Stimulated activated CD4-positive, alpha-beta T cell treated with anti-CD3 and anti-CD28 coated beads, Interleukin-1b, Interleukin-23, amount 100 ng/mL, for 4 hours (primary cell): ENCODE data around the gene COPS9.

ENCODE experiments used
- DNase-seq, 2 donors: peaks; one replicate each; pipeline ENCODE4 v3.0.0-alpha.2; 2020; ENCODE audit warnings: low read depth in 2 of 2

The COPS9 gene

GRCh38 chr2:240109386-240109785 lies 26.7 kb downstream of the COPS9 start:
- no peak for DNase-seq

DNA sequence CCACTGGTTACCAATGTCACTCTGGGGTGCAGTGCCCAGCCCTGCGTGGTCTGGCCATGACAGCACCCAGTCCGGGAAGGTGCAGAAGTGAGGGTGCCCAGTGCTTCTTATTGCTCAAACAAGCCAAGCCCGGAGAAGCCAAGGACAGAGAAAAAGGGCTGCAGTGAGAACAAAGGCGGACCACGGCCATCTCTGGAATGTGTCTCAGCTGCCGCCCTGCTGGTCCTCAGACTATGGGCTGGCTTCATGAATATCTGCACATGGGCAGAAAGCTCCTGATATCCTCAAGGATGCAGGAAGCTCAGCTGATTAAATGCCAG lies 28.7 kb downstream of the COPS9 start:
- DNase-seq, result no peak

GRCh38 chr2:240106765-240107476 lies 29.2 kb downstream of the COPS9 start:
- DNase-seq, result no peak

- DNase-seq, result no peak
These were observed 30.1 kb downstream of the COPS9 start for GRCh38 chr2:240105982-240106381.

GRCh38 chr2:240103136-240103535 lies 33.0 kb downstream of the COPS9 start:
- DNase-seq, result no peak

GRCh38 chr2:240098349-240098748 lies 37.8 kb downstream of the COPS9 start:
- DNase-seq, result no peak

DNA sequence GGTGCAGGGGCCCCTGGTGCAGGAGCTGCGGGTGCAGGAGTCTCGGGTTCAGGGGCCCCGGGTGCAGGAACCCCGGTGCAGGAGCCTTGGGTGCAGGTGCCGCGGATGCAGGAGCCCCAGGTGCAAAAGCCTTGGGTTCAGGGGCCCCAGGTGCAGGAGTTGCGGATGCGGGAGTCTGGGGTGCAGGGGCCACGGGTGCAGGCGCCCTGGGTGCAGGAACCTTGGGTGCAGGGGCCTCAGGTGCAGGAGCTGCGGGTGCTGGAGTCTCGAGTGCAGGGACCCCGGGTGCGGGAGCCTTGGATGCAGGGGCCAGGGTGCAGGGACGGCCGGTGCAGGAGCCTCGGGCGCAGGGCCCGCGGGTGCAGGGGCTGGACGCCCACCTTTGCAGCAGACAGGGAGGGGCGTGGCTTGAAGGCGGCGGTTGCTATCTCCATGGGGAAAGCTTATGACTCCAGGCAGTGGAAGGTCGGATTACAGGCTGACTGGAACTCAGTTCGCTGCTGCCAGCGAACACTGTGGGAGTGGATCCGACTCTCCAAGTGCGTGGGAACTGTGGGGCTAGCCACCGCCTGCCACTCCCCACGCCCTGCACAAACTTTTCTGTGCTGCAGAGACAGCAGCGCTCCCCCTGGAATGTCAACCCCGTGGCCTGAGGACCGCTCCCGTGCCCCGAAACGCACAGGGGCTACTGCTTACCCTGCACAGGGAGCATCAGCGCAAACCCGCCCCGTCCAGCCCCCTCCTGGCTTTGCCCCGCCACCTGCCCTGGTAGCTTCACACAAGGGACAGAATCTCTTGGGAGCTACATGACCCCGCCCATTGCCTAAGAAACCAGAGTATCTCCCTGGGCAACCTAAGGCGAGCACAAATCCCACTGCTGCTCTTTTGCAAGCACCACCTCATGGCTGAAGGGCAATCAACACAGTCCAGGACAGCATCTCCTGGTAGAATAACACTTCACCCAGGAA lies 40.3 kb downstream of the COPS9 start:
- DNase-seq, result no peak

- no peak for DNase-seq
These were observed 46.8 kb downstream of the COPS9 start for GRCh38 chr2:240089306-240089705.

- DNase-seq, result no peak
These were observed 49.5 kb downstream of the COPS9 start for GRCh38 chr2:240086563-240086962.
